Measurements from ENCODE around the gene DUSP22.
"Not testable (repeated sequence)": the region's sequence is repeated elsewhere in the genome, so short reads cannot be mapped to it uniquely, and the experiment has no call there.

DUSP22 gene

DNA sequence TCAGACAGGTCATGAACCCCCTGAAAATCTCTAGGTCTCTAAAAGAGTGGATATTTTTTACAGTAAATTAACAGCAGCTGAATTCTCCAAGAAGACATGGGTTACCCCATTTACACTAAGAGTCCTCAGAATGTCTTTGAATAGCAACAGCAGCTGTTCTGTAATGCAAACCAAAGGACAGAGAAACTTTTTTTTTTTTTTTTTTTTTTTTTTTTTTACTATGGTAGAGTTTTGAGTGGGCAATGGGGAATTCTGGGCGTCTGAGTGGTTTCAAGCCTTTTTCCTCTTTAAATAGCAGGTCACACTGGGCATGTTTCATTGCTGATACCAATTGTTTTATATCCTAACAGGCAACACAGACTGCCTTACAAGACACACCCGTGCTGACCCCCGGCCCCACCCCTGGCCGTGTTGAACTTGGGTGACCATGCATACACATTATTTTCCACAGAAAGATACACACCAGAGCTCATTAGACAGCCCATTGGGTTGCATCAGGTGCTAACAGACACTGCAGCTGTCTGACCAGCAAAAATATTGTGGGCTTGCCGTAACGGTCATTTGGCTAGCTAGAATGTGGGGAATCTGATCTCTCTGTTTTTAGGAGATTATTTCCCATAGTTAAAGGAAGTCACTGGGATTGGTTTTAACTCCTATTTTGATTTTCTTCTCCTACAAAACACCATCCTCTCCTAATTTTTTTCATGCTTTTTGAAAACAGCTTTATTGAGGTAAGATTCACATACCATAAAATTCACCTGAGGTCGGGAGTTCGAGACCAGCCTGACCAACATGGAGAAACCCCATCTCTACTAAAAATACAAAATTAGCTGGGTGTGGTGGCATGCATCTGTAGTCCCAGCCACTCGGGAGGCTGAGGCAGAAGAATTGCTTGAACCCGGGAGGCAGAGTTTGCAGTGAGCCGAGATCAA lies 72.6 kb downstream of the DUSP22 start:
- no peak for DNase-seq (ENCODE audit: low read depth in 2 of 2)

DNA sequence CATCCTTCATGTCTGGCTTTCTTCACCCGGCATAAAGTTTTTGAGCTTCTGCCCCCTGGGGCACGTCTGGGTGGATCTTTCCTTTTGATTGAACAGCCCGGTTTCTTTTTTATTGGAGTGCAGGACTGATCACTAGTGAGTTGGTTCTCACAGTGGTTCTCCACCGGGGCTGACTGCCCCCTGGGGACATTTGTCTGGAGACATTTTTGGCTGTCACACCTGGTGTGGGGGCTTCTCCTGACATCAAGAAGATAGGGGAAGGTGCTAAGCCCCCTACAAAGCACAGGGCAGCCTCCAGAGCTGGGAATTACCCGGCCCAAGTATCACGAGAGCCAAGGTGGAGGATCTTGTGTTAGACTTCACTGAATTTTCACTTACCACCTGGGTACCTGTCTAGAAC lies 73.5 kb downstream of the DUSP22 start:
- DNase-seq (ENCODE audit: low read depth in 2 of 2): no peak

DNA sequence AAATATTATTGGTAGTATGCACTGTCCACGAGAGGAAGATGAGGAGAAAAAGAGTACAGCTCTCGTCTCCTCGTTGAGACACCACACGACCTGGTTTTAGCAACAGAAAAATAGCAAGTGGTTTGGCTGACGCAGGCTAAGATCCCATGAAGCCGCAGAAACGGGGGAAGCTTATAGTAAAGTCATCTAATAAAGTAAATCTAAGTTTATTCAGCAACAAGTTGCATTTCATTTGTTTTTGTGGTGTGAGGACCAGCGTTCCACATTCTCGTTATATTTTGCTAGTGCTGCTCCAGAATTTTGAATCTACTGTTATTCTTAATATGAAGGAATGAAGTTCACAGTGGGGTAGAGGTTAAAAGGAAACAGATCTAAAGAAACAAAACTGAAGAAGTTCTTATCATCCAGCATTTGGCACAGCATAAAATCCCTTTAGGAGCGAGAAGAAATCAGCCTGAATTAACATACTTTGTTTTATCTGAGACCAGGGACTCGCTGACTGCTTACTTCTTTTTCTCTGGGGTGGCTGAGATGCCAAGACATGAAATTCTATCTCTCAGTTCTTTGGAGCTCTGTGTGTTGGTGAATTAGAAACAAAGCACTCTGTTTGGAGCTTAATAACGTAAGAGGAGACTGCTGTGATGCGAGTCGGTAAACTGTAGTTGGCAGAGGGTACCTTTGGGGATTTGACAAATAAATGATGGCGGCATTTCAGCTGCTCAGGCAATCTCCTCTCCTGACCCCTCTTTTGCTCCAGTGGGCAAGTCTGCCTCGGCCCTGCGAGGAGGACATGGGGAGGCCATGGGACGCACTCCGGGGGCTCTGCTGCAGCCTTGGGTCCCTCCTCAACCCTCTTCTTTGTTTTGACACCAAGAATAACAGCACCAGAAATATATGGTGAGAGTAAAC lies 74.4 kb downstream of the DUSP22 start:
- DNase-seq (ENCODE audit: low read depth in 2 of 2): no peak

DNA sequence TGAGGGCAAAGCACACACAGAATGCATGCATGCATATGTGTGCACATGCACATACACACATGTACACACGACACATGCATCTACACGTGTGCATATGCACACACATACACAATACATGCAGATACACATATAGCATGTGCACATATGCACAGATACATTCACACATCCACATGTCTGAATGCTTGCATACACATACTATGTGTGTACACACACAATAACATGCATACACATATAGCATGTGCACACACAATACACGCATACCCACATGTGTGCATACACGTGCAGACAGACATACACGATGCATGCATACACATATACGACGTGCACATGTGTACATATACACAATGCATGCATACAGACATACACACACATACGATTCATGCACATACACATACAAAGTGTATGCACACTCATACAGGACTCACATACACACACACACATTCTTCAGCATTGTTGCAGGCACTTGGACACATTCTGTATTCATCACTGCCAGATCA lies 75.1 kb downstream of the DUSP22 start:
- no peak for DNase-seq (ENCODE audit: low read depth in 2 of 2)

DNA sequence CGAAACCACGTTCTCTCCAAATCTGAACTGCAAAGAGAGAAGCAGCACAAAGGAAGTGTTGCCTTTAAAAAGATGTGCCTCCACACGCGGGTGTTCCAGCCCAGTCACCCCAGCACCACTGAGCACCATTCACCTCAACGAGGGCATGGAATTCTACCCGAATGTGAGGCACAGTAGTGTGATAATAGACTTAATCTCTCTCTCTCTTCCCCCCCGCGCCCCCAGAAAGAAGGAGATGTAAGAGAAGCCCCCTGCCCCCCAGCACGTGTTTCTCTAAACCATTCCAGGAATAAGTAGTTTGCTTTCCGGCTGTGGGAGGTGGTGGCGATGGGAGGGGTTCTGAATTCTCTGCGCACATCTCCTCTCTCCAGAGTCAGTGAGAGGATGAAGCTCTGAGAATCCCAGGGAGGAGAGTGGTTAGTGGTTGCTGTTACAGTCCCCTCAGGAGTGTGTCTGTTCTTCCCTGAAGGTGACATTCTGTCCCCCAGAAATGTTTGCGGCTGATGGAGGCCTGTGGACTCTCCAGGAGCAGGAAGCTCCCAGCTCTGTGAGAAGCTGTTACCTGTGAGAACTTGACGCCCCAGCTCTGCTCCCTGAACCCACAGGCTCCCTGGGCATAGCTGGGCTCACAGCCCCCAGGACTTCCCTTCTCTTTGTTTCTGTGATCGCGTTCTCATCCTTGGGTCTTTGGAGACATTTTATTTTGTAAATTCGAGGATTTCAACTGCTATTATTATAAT lies 75.8 kb downstream of the DUSP22 start:
- DNase-seq (ENCODE audit: low read depth in 2 of 2): no peak

DNA sequence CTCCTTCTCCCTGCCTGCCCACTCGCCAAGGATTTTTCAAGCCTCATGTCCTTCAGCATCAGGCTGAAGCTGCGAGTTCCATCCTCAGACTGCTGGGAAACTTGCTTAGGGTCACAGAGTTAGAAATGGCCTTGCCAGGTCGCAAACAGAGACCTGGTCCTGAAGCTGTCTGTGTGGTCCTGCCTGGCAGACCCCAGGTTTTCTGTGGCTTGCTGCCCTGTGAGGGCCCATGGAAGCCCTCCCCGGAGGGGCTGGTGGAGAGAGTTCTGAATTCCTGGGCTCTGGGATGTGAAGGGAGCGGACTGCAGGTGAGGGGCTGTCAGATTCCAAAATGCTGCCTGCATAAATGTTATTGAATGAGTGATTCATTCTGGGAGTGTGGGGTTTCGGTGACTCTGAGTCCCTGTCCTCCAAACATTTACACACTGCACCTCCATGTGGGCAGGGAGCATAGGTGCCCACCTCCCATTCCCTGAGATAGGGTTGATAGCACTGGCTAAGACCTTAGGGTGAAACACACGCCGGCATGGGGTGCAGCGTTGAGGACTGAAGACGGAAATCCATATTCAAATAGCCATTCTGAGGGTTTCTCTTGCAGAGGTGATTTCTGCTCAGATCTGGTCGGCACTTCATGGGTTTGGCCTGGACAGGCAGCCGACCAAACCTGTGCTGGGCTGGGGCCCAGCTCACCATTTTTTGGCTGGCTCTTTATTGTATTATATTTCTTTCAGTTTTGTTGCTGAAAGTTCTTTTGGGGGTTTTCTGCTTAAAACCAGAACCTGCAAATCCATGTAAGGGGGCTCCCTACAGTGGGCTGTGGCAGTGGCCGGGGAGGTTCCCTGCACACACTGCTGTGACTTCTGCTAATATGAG lies 77.5 kb downstream of the DUSP22 start:
- DNase-seq (ENCODE audit: low read depth in 2 of 2): no peak

DNA sequence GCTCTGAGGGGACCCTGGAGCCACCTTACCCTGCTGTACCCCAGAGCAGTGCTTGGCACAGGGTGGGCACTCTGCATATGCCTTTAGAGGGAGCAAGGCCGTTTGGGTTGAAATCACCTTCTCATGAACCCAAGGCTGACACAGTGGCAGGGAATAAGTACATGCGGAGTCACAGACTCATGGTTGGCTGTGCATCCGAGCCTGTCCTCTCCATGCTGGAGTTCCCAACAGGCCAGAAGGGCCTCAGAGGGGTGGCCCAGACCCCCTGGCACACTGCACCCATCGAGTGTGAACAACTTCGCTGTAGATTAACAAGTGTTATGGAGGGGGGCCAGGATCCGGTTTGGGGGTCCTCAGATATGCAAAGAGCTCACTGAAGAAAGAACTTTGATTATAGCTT lies 78.3 kb downstream of the DUSP22 start:
- no peak for DNase-seq (ENCODE audit: low read depth in 2 of 2)

DNA sequence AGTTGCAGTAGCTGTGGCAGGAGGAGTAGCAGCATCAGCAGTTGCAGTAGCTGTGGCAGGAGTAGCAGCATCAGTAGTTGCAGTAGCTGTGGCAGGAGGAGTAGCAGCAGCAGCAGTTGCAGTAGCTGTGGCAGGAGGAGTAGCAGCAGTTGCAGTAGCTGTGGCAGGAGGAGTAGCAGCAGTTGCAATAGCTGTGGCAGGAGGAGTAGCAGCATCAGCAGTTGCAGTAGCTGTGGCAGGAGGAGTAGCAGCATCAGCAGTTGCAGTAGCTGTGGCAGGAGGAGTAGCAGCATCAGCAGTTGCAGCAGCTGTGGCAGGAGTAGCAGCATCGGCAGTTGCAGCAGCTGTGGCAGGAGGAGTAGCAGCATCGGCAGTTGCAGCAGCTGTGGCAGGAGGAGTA lies 79.6 kb downstream of the DUSP22 start:
- DNase-seq (ENCODE audit: low read depth in 2 of 2): not testable (repeated sequence)

DNA sequence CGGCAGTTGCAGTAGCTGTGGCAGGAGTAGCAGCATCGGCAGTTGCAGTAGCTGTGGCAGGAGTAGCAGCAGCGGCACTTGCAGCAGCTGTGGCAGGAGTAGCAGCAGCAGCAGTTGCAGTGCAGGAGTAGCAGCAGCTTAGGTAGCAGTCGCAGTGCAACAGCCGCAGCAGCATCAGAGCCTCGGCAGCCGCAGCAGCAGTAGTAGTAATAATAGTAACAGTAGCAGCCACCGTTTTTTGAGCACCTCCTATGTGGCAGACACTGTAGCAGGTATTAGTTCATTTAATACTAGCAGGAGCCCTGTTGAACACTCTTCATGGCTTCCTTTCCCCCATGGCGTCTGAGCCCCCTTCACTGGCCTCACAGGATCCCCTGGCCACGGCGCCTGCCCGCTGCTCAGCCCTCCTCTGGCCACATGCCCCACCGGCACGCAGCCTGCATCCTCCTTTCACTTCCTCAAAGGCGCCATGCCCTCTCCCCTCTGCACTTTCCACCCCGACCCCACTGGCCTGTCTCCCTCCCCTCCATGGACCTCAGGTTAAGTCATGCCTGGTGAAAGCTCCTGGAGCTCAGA lies 80.1 kb downstream of the DUSP22 start:
- DNase-seq (ENCODE audit: low read depth in 2 of 2): no peak

DNA sequence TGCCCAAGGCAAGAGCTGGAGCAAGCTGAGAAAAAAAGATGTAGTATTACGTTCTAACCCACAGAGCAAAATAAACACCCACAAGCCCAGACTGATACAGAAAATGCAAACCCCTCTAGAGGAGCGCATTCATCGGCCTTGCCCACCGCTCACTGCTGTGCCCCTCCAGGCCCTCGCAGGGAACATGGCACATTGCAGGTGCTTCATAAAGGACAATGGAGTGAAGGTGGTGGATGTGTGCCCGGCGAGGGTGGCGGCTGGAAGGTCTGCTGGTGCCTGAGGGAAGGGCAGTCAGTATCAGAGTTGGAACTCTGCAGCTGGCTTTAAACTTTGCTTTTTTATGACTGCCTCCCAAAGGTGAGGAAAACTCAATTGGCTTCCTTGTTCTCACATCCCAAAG lies 80.7 kb downstream of the DUSP22 start:
- DNase-seq (ENCODE audit: low read depth in 2 of 2): no peak

DNA sequence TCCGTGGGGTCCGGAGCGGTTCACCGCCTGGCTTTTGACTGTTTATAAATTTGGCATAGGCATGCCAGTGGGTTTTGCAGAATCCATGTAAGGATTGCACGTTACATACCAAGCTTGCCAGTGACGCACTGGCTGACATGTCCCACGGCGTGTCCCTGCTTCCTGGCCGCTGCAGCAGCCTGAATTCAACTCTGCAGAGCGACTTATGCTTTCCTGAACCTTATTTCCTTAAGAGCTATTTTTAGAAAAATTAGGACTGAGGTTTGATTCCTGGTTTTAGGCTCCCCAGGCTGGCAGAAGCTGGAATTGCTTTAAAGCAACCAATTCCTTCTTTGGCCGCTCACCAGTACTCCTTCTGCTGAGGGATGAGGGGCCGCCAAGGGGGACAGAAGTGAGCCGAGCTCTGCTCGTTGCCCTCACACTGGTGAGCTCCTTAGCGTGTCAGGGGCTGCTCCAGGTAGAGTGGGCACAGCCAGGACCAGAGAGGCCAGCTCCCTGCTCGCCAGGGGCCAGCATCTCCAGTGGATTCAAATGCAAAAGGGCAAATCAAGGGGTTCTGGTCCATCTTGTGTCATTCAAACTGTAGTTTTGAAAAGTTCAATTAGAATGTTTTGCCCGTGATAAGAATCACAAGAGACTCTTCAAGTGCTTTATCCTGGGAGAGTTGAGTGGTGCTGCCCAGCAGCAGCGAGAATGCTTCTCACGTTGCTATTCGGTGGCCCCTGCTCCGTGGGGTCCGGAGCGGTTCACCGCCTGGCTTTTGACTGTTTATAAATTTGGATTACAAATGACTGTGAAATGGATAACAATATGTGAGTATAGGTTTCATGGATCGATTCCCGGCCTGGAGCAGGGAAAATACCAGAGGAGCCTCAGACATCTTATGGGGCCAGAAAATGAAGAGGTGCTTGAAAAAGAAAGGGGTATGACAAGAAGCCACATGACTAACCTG lies 81.8 kb downstream of the DUSP22 start:
- DNase-seq (ENCODE audit: low read depth in 2 of 2): no peak

DNA sequence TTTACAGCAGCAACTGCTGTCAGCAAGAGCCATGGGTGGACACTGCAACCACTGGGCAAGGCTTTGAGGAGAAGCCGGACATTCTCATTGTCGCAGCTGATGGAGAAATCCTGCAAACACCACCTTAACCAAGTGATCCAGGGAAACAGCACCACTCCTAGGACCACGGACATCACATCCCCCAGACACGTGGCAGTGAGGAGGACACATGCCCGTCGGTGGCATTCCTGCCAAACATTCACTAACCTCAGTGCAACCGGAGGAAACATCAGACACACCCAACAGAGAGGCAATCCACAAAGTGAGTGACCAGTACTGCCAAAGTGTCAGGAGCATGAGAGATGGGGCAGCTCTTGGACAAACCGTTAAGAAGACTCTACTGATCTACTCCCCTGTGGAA lies 82.7 kb downstream of the DUSP22 start:
- DNase-seq (ENCODE audit: low read depth in 2 of 2): no peak

DNA sequence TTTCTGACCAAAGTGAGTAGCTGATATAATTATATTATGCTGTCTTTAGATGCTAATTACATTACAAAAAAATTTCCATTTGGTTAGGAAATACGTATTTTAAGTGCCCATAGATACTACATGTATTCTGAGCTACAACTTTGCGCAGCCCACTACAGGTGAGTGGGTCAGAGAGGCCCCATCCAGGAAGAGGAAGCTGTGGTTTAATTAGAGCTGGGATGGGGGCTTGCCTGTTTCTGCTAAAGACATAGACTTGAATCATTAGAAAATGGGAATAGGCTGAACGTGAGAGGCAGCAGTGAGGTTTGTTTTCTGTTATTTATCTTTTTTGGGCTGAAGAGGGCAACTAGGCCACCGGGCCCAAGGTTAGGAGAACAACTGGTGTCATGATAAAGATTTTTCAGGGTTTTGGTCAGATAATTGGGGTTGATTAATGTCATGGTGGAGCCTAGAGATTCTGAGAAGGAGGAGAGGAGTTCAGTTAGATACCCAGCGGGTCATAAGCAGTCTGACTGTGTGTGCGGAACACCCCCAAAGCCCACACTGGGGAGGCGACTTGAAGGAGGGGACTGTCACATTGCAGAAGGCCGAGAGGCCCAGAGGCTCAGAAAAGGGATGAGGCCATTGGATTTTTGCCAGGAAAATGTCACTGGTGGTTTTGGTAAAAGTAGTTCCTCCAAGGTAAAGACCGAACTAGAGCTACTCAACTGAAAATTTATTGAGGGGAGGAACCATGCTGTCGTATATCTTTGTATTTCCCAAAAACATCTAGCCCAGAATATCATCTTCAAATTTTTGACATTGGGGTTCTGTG lies 84.7 kb downstream of the DUSP22 start:
- no peak for DNase-seq (ENCODE audit: low read depth in 2 of 2)

DNA sequence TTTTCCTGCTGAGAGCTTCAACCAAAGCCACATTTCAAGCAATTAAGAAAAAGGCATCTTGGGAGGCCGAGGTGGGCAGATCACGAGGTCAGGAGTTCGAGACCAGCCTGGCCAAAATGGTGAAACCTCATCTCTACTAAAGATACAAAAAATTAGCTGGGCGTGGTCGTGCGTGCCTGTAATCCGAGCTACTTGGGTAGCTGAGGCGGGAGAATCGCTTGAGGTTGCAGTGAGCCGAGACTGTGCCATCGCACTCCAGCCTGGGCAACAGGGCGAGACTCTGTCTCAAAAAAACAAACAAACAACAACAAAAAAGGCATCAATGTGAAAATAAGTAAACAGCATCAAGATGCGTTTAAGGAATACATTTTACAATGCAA lies 85.3 kb downstream of the DUSP22 start:
- DNase-seq (ENCODE audit: low read depth in 2 of 2): not testable (repeated sequence)

DNA sequence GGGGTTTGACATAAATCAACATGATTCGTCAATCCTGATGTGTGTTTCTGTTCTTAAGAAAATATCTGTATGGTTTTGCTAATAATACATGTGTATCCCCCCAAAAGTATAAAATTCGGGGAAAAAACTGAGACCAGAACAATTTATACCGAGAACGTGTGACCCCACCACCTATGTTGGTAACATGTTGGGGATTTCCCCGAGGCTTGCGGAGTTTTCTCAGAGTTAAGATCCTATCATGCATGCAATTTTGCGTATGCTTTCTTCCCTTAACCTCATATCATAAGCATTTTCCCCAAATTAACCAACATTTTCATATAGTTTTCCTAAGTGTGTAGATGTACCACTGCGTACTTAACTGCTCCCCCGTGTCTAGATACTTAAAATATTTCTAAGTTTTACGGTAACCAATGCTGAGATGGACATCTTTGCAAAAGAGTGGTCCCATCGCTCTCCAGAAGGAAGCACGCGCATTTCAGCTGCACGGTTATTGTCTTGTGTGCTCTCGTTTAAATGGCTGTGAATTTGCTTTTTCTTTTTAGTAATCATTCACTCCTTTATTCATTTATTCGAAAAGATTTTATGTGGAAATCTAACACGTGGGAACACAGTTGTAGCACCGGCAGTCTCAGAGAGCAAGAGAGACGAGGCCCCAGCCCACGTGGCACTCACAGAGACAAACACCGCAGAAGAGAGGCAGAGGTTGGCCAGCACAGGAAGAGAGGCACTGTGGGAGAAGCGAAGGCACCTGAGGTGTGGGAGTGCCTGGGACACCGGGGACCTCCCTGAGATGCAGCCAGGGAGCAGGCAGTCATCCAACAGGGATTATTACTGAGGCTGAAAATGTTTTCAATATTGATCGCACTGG lies 86.0 kb downstream of the DUSP22 start:
- DNase-seq (ENCODE audit: low read depth in 2 of 2): no peak

DNA sequence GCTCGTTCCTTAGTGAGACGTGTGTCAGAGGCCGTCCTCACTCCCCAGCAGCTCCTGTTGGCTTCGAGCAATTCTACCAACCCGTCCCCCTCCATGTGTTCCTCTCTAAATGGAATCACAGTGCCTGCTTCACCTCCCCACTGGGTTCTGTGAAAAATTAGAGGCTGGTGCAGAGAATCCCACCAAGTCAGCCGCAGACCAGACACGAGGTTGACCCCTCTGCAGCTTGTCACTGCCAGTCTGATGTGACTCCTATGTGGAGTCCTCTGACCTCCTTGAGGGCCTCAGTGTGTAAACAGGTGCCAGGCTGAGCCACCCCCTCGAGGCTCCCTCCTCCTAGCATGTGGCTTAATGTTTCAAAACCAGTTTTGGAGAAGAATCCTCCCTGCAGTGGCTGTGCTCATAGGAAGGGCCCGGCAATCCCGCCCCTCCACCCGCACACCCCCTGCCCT lies 86.7 kb downstream of the DUSP22 start:
- DNase-seq (ENCODE audit: low read depth in 2 of 2): no peak

DNA sequence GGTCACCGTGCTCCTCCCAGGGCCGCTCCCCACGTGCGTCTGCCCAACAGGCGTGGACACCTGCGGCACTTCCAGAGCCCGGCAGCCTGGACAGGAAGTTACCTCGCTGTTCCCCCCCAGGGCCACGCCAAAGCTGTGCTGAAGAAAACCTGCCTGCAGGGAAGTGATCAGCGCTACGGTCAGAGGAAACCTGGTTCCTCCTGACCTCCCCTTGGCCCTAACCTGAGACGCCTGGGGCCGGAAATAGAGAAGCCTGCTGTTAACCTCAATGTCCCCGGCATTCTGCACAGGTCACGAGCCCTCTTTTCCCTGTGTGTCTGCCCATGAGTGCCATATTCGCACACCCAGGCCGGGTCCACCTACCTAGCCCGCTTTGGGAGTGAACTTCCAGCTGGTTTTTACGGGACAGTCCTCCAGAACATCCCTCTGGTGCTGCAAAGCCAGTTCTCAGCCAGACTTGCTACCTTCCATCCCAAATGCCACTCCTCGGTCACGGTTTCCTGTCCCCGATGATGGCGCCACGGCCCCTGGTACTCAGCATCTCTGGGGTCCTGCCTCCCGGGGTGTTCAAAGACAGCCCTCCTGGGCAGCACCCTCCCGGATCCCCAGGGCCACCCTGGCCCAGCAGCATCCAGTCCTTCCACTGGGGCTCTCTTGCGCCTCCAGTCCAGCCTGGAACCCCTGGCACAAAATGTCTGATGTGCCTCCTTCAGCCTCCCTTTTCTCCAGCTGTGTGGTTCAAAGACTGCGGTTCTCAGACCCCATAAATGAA lies 87.3 kb downstream of the DUSP22 start:
- DNase-seq (ENCODE audit: low read depth in 2 of 2): no peak

All from activated CD8-positive, alpha-beta memory T cell treated with anti-CD3 and anti-CD28 coated beads for 4 hours (primary cell).